Measurements from ENCODE around the gene MIF. TPM values are rescaled to one million over a fixed set of nuclear protein-coding genes. Genes with fewer than 3 reads are reported as not detected.
"Not testable (repeated sequence)": the region's sequence is repeated elsewhere in the genome, so short reads cannot be mapped to it uniquely, and the experiment has no call there.

The MIF gene
- total RNA-seq, 2 donors from 2014 or later = 385 to 448 TPM

- intact Hi-C loops (cut with DNase I) = not testable (repeated sequence)
Observed at GRCh38 chr22:23864499-23865154, 29.6 kb upstream of the MIF start.

GRCh38 chr22:23868580-23868979 is 25.6 kb upstream of the MIF start:
- intact Hi-C loops (cut with DNase I) = no loop called here
- DNase-seq (ENCODE audit: low spot score) = no peak

More at GRCh38 chr22:23864499-23865154, 29.6 kb upstream of the MIF start:
- not testable (repeated sequence) for DNase-seq (ENCODE audit: low spot score)

- no peak for DNase-seq (ENCODE audit: low spot score)
- intact Hi-C loops (cut with DNase I) = no loop called here
Observed at GRCh38 chr22:23874871-23875270, 19.3 kb upstream of the MIF start.

GRCh38 chr22:23875801-23876200 is 18.4 kb upstream of the MIF start:
- intact Hi-C loops (cut with DNase I) = no loop called here
- no peak for DNase-seq (ENCODE audit: low spot score)

- no peak for DNase-seq (ENCODE audit: low spot score)
- intact Hi-C loops (cut with DNase I) = no loop called here
Observed at GRCh38 chr22:23877566-23877965, 16.6 kb upstream of the MIF start.

GRCh38 chr22:23878219-23878618 is 16.0 kb upstream of the MIF start:
- intact Hi-C loops (cut with DNase I) = no loop called here
- no peak for DNase-seq (ENCODE audit: low spot score)

- intact Hi-C loops (cut with DNase I) = no loop called here
- DNase-seq (ENCODE audit: low spot score) = no peak
Observed at GRCh38 chr22:23882370-23882769, 11.8 kb upstream of the MIF start.

GRCh38 chr22:23883658-23884057 is 10.5 kb upstream of the MIF start:
- intact Hi-C loops (cut with DNase I) = no loop called here
- DNase-seq (ENCODE audit: low spot score) = no peak

GRCh38 chr22:23884140-23884539 is 10.0 kb upstream of the MIF start:
- intact Hi-C loops (cut with DNase I) = no loop called here
- DNase-seq (ENCODE audit: low spot score) = no peak

GRCh38 chr22:23888615-23889401 is 5.4 kb upstream of the MIF start:
- DNase-seq (ENCODE audit: low spot score) = no peak
- intact Hi-C loops (cut with DNase I) = no loop called here

- intact Hi-C loops (cut with DNase I) = no loop called here
- no peak for DNase-seq (ENCODE audit: low spot score)
Observed at GRCh38 chr22:23889620-23890019, 4.6 kb upstream of the MIF start.

- intact Hi-C loops (cut with DNase I) = no loop called here
- no peak for DNase-seq (ENCODE audit: low spot score)
Observed at GRCh38 chr22:23891726-23892125, 2.5 kb upstream of the MIF start.

GRCh38 chr22:23892130-23892529 is 2.1 kb upstream of the MIF start:
- intact Hi-C loops (cut with DNase I) = no loop called here
- no peak for DNase-seq (ENCODE audit: low spot score)

- intact Hi-C loops (cut with DNase I) = no loop called here
- DNase-seq (ENCODE audit: low spot score) = no peak
Observed at GRCh38 chr22:23892706-23893105, 1.5 kb upstream of the MIF start.

- intact Hi-C loops (cut with DNase I) = no loop called here
- DNase-seq (ENCODE audit: low spot score) = peak; percentile 66
Observed at GRCh38 chr22:23893121-23893944, 850 bp upstream of the MIF start.

- intact Hi-C loops (cut with DNase I) = no loop called here
- peak; percentile 91 for DNase-seq (ENCODE audit: low spot score)
Observed at GRCh38 chr22:23894710-23895598, 771 bp downstream of the MIF start.

GRCh38 chr22:23895599-23896144 is 1.5 kb downstream of the MIF start:
- intact Hi-C loops (cut with DNase I) = no loop called here
- DNase-seq (ENCODE audit: low spot score) = no peak

- intact Hi-C loops (cut with DNase I) = no loop called here
- no peak for DNase-seq (ENCODE audit: low spot score)
Observed at GRCh38 chr22:23896166-23896522, 2.0 kb downstream of the MIF start.
